Measurements from ENCODE around the gene RCL1. TPM values are rescaled to one million over a fixed set of nuclear protein-coding genes. Genes with fewer than 3 reads are reported as not detected.

RCL1 gene
- total RNA-seq, 1 experiment from 2014 or later = 34.4 TPM

GRCh38 chr9:4864234-4864661 is 71.5 kb downstream of the RCL1 start:
- Histone ChIP-seq H4K91ac (ENCODE audit: insufficient read length, low read depth, low read length) (no peak overlapping the region), H4K5ac (ENCODE audit: insufficient read length, low read depth, low read length) (no peak overlapping the region), H2BK20ac (ENCODE audit: low read depth, low read length, poor library complexity, severe bottlenecking) (no peak overlapping the region), H2BK5ac (ENCODE audit: insufficient read length, low read length) (no peak overlapping the region), H3K14ac (ENCODE audit: insufficient read depth, low read length) (no peak overlapping the region), H3T11ph (ENCODE audit: low read length) (no peak overlapping the region), H2BK120ac (ENCODE audit: low read depth, low read length, poor library complexity, severe bottlenecking) (no peak overlapping the region), H4K20me1 (ENCODE audit: control insufficient read depth, insufficient read depth, insufficient read length) (no peaks in the 10 kb centered on the region), H3K23me2 (ENCODE audit: insufficient read length, low read depth, low read length, poor library complexity, severe bottlenecking) (no peaks in the 10 kb centered on the region), H3K9me3 (ENCODE audit: control insufficient read depth, low read depth, low read length) (no peaks in the 10 kb centered on the region), H3K4me1 (ENCODE audit: insufficient read depth, low read length) (no peaks in the 10 kb centered on the region), H4K8ac (replicated peaks; ENCODE audit: insufficient read length, low read depth, low read length) (no peak overlapping the region), H3K9ac (ENCODE audit: extremely low read depth, insufficient read length, low read length) (no peak overlapping the region), H2BK15ac (ENCODE audit: low read depth, low read length) (no peak overlapping the region), H3K23ac (ENCODE audit: insufficient read length, low read depth, low read length) (no peak overlapping the region), H3K79me1 (ENCODE audit: insufficient read depth, low read depth, low read length, poor library complexity, severe bottlenecking) (no peaks in the 10 kb centered on the region), H3K27ac (ENCODE audit: insufficient read length, low read depth, low read length) (no peak overlapping the region), H2AK5ac (ENCODE audit: insufficient read length, low read length) (no peak overlapping the region), H2BK12ac (ENCODE audit: insufficient read length, low read depth, low read length) (no peak overlapping the region), H3K4me2 (ENCODE audit: insufficient read depth, insufficient read length, low read length) (no peak overlapping the region), H2AFZ (ENCODE audit: low read length) (no peak overlapping the region), H3K18ac (ENCODE audit: insufficient read length, low read depth, low read length) (no peak overlapping the region), H3K79me2 (ENCODE audit: insufficient read depth, low read length) (0 out of 2 replicates have a peak, but pooled peaks cover 1% of the 10 kb centered on the region), H3K27me3 (ENCODE audit: insufficient read depth, low read length) (no peaks in the 10 kb centered on the region), H3K4ac (ENCODE audit: low read depth, low read length) (no peak overlapping the region), H3K56ac (ENCODE audit: insufficient read length, low read depth, low read length) (no peak overlapping the region)
- no peaks in the 10 kb centered on the region for H3K27me3 Mint-ChIP-seq (ENCODE audit: low read depth)
- H3K9me3 Mint-ChIP-seq = no peaks in the 10 kb centered on the region; a peak in 1 of 5 replicates
- H3K27ac Mint-ChIP-seq = peak overlapping the region; percentile 24 to 76 (median 75); a peak in 4 of 7 replicates
- H3K36me3 Mint-ChIP-seq (ENCODE audit: insufficient read depth in 1 of 3, low read depth in 3 of 3) = peaks cover 5 to 25% (median 6%) of the 10 kb centered on the region in 3 experiments; a peak in 6 of 7 replicates
- no CpG with 5 or more reads among the region's 11 CpGs for WGBS (ENCODE audit: extremely low coverage, insufficient read length, low lambda C conversion rate)
- H3K4me1 Mint-ChIP-seq = peaks cover 5 to 9% of the 10 kb centered on the region in 2 experiments
- no peak for TF ChIP-seq CTCF (conservative IDR thresholded peaks at IDR 0.05)
- H3K4me3 Mint-ChIP-seq = no peak overlapping the region
- no peak for DNase-seq
